HG03558 (cell line): ENCODE data around the gene PSENEN.
"Not testable (repeated sequence)": the region's sequence is repeated elsewhere in the genome, so short reads cannot be mapped to it uniquely, and the experiment has no call there.

Experiments used
- ATAC-seq: cut with Tn5 transposase; IDR thresholded peaks from one replicate; pipeline ENCODE4 v1.9.1; 2021; ENCODE audit warnings: moderate number of reproducible peaks; ENCODE audit not compliant: unreplicated experiment; ENCODE audit errors: extremely low read depth

PSENEN gene

GRCh38 chr19:35764432-35765315, 19.2 kb downstream of the PSENEN start:
- no peak for ATAC-seq

GRCh38 chr19:35766571-35767104, 21.2 kb downstream of the PSENEN start:
- ATAC-seq, result no peak

GRCh38 chr19:35767288-35768081, 22.0 kb downstream of the PSENEN start:
- ATAC-seq, result no peak

- no peak for ATAC-seq
Measured at GRCh38 chr19:35768082-35768421, 22.6 kb downstream of the PSENEN start.

GRCh38 chr19:35772362-35772761, 26.9 kb downstream of the PSENEN start:
- not testable (repeated sequence) for ATAC-seq

GRCh38 chr19:35773020-35773806, 27.8 kb downstream of the PSENEN start:
- ATAC-seq, result no peak

- ATAC-seq, result no peak
Measured at GRCh38 chr19:35774274-35775045, 29.0 kb downstream of the PSENEN start.

- ATAC-seq, result no peak
Measured at GRCh38 chr19:35775046-35775297, 29.5 kb downstream of the PSENEN start.

- ATAC-seq, result peak; percentile 87
Measured at GRCh38 chr19:35775298-35776101, 30.0 kb downstream of the PSENEN start, which contains the start of gene ARHGAP33. ARHGAP33 (plus strand) TSS chr19:35775564; CDS start chr19:35775659, 95 bp downstream.

- ATAC-seq, result no peak
Measured at GRCh38 chr19:35776102-35776788, 30.8 kb downstream of the PSENEN start.

- ATAC-seq, result no peak
Measured at GRCh38 chr19:35777086-35777841, 31.8 kb downstream of the PSENEN start.

GRCh38 chr19:35777961-35778360, 32.5 kb downstream of the PSENEN start:
- ATAC-seq, result no peak

- ATAC-seq, result no peak
Measured at GRCh38 chr19:35779033-35779432, 33.6 kb downstream of the PSENEN start.

- ATAC-seq, result no peak
Measured at GRCh38 chr19:35780058-35780457, 34.6 kb downstream of the PSENEN start.

- ATAC-seq, result no peak
Measured at GRCh38 chr19:35780717-35781116, 35.3 kb downstream of the PSENEN start.

- ATAC-seq, result no peak
Measured at GRCh38 chr19:35781650-35782049, 36.2 kb downstream of the PSENEN start.

GRCh38 chr19:35782589-35782988, 37.1 kb downstream of the PSENEN start:
- no peak for ATAC-seq
